ENCODE data around the gene MAMDC4. TPM values are rescaled to one million over a fixed set of nuclear protein-coding genes. Genes with fewer than 3 reads are reported as not detected.

Gene MAMDC4
- total and polyA plus RNA-seq, 2 of the 13 experiments (the other 11 are each of a cell fraction or from before 2014, with no cell fraction given) = 6.0 to 6.8 TPM

DNA sequence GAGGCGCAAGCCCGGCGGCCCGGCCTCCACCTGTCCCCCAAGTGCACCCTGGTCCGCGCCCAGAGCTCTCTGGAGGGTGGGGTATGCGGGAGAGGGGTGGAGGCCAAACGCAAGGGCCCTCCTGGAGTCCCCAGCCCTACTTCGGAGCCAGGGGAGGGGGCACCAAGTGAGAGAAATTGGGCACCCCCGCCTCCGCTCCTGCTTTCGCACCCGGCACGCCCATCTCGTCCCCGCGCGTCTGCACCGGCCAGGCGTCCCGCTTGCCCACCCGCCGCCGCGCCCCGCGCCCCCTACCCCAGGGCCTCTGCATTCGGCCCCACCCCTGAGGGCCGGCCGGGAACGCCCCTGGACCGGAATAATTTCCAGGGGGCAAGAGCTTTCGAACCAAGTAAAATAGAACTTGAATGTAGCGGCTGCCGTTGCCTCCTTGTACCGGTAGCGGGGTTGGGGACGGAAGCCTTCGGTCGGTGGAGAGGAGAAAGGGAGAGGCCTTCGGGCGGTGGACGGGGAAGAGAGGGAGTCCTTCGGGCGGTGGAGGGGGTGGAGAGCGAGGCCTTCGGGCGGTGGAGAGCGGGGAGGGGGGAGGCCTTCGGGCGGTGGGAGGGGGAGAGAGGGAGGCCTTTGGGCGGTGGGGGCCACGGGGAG lies 3.6 kb upstream of the MAMDC4 start (continued):
- TF ChIP-seq, protein P1, sequence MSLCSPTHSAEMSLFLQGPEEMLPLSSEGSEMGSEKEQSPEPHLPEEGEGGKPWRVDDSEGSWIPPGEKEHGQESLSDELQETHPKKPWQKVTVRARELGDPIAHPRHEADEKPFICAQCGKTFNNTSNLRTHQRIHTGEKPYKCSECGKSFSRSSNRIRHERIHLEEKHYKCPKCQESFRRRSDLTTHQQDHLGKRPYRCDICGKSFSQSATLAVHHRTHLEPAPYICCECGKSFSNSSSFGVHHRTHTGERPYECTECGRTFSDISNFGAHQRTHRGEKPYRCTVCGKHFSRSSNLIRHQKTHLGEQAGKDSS (CRISPR knock-in tag; IDR thresholded peaks at IDR 0.05; ENCODE audit: borderline replicate concordance, low read depth) = no peak
- TF ChIP-seq CBFB (CRISPR knock-in tag; IDR thresholded peaks at IDR 0.05) = no peak
- TF ChIP-seq SRSF1 (optimal IDR thresholded peaks at IDR 0.05; ENCODE audit: low read depth, low read length) = no peak
- TF ChIP-seq, protein P2, sequence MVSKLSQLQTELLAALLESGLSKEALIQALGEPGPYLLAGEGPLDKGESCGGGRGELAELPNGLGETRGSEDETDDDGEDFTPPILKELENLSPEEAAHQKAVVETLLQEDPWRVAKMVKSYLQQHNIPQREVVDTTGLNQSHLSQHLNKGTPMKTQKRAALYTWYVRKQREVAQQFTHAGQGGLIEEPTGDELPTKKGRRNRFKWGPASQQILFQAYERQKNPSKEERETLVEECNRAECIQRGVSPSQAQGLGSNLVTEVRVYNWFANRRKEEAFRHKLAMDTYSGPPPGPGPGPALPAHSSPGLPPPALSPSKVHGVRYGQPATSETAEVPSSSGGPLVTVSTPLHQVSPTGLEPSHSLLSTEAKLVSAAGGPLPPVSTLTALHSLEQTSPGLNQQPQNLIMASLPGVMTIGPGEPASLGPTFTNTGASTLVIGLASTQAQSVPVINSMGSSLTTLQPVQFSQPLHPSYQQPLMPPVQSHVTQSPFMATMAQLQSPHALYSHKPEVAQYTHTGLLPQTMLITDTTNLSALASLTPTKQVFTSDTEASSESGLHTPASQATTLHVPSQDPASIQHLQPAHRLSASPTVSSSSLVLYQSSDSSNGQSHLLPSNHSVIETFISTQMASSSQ (IDR thresholded peaks at IDR 0.05; ENCODE audit: low read depth) = no peak
- TF ChIP-seq, protein P2 (CRISPR knock-in tag; IDR thresholded peaks at IDR 0.05; ENCODE audit: borderline replicate concordance) = no peak; the same call in 1 of the 2 replicates
- TF ChIP-seq EEA1 (CRISPR knock-in tag; IDR thresholded peaks at IDR 0.05; ENCODE audit: borderline replicate concordance) = no peak
- TF ChIP-seq, protein P3, sequence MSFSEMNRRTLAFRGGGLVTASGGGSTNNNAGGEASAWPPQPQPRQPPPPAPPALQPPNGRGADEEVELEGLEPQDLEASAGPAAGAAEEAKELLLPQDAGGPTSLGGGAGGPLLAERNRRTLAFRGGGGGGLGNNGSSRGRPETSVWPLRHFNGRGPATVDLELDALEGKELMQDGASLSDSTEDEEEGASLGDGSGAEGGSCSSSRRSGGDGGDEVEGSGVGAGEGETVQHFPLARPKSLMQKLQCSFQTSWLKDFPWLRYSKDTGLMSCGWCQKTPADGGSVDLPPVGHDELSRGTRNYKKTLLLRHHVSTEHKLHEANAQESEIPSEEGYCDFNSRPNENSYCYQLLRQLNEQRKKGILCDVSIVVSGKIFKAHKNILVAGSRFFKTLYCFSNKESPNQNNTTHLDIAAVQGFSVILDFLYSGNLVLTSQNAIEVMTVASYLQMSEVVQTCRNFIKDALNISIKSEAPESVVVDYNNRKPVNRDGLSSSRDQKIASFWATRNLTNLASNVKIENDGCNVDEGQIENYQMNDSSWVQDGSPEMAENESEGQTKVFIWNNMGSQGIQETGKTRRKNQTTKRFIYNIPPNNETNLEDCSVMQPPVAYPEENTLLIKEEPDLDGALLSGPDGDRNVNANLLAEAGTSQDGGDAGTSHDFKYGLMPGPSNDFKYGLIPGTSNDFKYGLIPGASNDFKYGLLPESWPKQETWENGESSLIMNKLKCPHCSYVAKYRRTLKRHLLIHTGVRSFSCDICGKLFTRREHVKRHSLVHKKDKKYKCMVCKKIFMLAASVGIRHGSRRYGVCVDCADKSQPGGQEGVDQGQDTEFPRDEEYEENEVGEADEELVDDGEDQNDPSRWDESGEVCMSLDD (CRISPR knock-in tag; IDR thresholded peaks at IDR 0.05; ENCODE audit: borderline replicate concordance) = no peak
- no peak; the same call in 1 of the 2 replicates for TF ChIP-seq ZBTB42 (CRISPR knock-in tag; IDR thresholded peaks at IDR 0.05)
- TF ChIP-seq ZNF792 (CRISPR knock-in tag; IDR thresholded peaks at IDR 0.05) = no peak; the same call in 1 of the 2 replicates
- no peak for TF ChIP-seq ZSCAN29 (CRISPR knock-in tag; conservative IDR thresholded peaks at IDR 0.05)
- TF ChIP-seq, protein P4, sequence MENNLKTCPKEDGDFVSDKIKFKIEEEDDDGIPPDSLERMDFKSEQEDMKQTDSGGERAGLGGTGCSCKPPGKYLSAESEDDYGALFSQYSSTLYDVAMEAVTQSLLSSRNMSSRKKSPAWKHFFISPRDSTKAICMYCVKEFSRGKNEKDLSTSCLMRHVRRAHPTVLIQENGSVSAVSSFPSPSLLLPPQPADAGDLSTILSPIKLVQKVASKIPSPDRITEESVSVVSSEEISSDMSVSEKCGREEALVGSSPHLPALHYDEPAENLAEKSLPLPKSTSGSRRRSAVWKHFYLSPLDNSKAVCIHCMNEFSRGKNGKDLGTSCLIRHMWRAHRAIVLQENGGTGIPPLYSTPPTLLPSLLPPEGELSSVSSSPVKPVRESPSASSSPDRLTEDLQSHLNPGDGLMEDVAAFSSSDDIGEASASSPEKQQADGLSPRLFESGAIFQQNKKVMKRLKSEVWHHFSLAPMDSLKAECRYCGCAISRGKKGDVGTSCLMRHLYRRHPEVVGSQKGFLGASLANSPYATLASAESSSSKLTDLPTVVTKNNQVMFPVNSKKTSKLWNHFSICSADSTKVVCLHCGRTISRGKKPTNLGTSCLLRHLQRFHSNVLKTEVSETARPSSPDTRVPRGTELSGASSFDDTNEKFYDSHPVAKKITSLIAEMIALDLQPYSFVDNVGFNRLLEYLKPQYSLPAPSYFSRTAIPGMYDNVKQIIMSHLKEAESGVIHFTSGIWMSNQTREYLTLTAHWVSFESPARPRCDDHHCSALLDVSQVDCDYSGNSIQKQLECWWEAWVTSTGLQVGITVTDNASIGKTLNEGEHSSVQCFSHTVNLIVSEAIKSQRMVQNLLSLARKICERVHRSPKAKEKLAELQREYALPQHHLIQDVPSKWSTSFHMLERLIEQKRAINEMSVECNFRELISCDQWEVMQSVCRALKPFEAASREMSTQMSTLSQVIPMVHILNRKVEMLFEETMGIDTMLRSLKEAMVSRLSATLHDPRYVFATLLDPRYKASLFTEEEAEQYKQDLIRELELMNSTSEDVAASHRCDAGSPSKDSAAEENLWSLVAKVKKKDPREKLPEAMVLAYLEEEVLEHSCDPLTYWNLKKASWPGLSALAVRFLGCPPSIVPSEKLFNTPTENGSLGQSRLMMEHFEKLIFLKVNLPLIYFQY (CRISPR knock-in tag; IDR thresholded peaks at IDR 0.05; ENCODE audit: borderline replicate concordance) = no peak
- TF ChIP-seq FOXJ3 (CRISPR knock-in tag; IDR thresholded peaks at IDR 0.05; ENCODE audit: borderline replicate concordance) = no peak
- TF ChIP-seq, protein P5, sequence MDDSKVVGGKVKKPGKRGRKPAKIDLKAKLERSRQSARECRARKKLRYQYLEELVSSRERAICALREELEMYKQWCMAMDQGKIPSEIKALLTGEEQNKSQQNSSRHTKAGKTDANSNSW (CRISPR knock-in tag; IDR thresholded peaks at IDR 0.05; ENCODE audit: borderline replicate concordance) = no peak
- no peak for TF ChIP-seq KLF11 (CRISPR knock-in tag; IDR thresholded peaks at IDR 0.05)
- TF ChIP-seq ZNF446 (CRISPR knock-in tag; IDR thresholded peaks at IDR 0.05) = no peak
- TF ChIP-seq ZNF543 (CRISPR knock-in tag; IDR thresholded peaks at IDR 0.05) = no peak
